Vagina (tissue), 2 donors: ENCODE measurements around the gene SLC8A1. TPM values are rescaled to one million over a fixed set of nuclear protein-coding genes. Genes with fewer than 3 reads are reported as not detected.

Experiments
- DNase-seq, 2 donors: peaks; one replicate each; pipeline ENCODE4 v3.0.0-alpha.2; 2017; ENCODE audit errors: extremely low spot score in 2 of 2
- H3K27ac ChIP-seq: fragments of 200-600 bp; sonication (generic); one replicate; pipeline ENCODE4 v1.5.1; 2019
- H3K27me3 ChIP-seq: fragments of 200-600 bp; sonication (generic); one replicate; pipeline ENCODE4 v1.5.1; 2019
- H3K36me3 ChIP-seq, 2 donors: fragments of 200-600 bp; sonication (generic); one replicate each; pipeline ENCODE4 v1.5.1; 2017 to 2019
- H3K4me1 ChIP-seq: fragments of 200-600 bp; sonication (generic); one replicate; pipeline ENCODE4 v1.5.1; 2019
- H3K4me3 ChIP-seq, 2 donors: fragments of 200-600 bp; sonication (generic); 1 replicate in 1 of 2; 2 replicates in 1 of 2; pipeline ENCODE4 v1.5.1; 2016 to 2019
- H3K9me3 ChIP-seq: fragments of 200-600 bp; sonication (generic); one replicate; pipeline ENCODE4 v1.5.1; 2019
- CTCF ChIP-seq, 3 experiments: fragments of 450-650 bp in 2 of 3; fragments of 200-600 bp in 1 of 3; sonication (generic) in 1 of 3; IDR thresholded peaks; one replicate each; pipeline ENCODE4 v1.5.1; 2017 to 2019; ENCODE audit warnings: antibody characterized with exemption in 3 of 3, mild to moderate bottlenecking in 2 of 3, moderate library complexity in 2 of 3
- POLR2A ChIP-seq, 2 donors: fragments of 450-650 bp; IDR thresholded peaks; one replicate each; pipeline ENCODE4 v1.6.1; 2017; ENCODE audit warnings: antibody characterized with exemption in 2 of 2, mild to moderate bottlenecking in 2 of 2, moderate library complexity in 2 of 2
- POLR2AphosphoS5 ChIP-seq, 2 donors: sonication (generic); formaldehyde crosslinking; IDR thresholded peaks; one replicate each; pipeline ENCODE4 v1.9.0; 2017; ENCODE audit warnings: antibody characterized with exemption in 2 of 2, mild to moderate bottlenecking in 2 of 2, low read depth in 1 of 2; ENCODE audit not compliant: insufficient read depth in 1 of 2
- intact Hi-C: fragments of 100-400 bp; cut with DNase I; formaldehyde crosslinking; loops from one replicate; pipeline ENCODE4 v1.15.1; 2023
- total RNA-seq: library from RNA; depleted of rRNA; stranded (reverse); fragments of >200 nt; gene quantifications from one replicate; pipeline ENCODE4 v1.2.3, GENCODE V29; 2016

SLC8A1 gene
- total RNA-seq, 1 donor from 2014 or later = 40.8 TPM

DNA sequence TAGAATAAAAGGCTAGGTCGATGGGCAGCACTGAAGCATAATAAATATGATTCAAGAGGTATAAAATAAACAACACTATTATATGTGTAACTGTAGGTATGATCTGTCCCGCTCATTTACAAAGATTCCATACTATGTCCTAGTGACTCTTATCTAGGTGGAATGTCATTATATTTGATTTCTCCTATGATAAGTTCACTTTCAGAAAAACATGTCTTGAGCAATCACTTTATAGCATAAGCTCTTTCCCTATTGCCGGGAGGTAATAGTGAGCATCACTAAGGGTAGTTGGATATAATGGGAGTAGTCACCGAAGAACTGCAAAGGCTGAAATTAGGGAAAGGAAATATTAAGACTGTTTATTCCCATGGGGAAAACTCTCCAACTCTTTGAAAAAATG is 342.5 kb downstream of the SLC8A1 start:
- H3K9me3 ChIP-seq = no peaks in the 10 kb centered on the region
- DNase-seq = no peak
- TF ChIP-seq POLR2AphosphoS5 (IDR thresholded peaks at IDR 0.05; ENCODE audit: insufficient read depth in 1 of 2, low read depth in 1 of 2) = no peak
- TF ChIP-seq CTCF (IDR thresholded peaks at IDR 0.05) = no peak
- TF ChIP-seq POLR2A (IDR thresholded peaks at IDR 0.05) = no peak
- H3K27me3 ChIP-seq = no peaks in the 10 kb centered on the region
- H3K36me3 ChIP-seq = no peaks in the 10 kb centered on the region
- peaks cover 11% of the 10 kb centered on the region for H3K4me1 ChIP-seq
- no peak overlapping the region for H3K27ac ChIP-seq
- H3K4me3 ChIP-seq = no peak overlapping the region
- intact Hi-C loops = no loop called here

GRCh38 chr2:40108851-40109250 is 343.0 kb downstream of the SLC8A1 start:
- Histone ChIP-seq H3K9me3 (no peaks in the 10 kb centered on the region), H3K4me3 (no peak overlapping the region), H3K27ac (no peak overlapping the region), H3K4me1 (peaks cover 11% of the 10 kb centered on the region), H3K27me3 (no peaks in the 10 kb centered on the region), H3K36me3 (no peaks in the 10 kb centered on the region)
- intact Hi-C loops = no loop called here
- DNase-seq = no peak
- TF ChIP-seq POLR2AphosphoS5 (IDR thresholded peaks at IDR 0.05; ENCODE audit: insufficient read depth in 1 of 2, low read depth in 1 of 2) (no peak), CTCF (IDR thresholded peaks at IDR 0.05) (no peak), POLR2A (IDR thresholded peaks at IDR 0.05) (no peak)

DNA sequence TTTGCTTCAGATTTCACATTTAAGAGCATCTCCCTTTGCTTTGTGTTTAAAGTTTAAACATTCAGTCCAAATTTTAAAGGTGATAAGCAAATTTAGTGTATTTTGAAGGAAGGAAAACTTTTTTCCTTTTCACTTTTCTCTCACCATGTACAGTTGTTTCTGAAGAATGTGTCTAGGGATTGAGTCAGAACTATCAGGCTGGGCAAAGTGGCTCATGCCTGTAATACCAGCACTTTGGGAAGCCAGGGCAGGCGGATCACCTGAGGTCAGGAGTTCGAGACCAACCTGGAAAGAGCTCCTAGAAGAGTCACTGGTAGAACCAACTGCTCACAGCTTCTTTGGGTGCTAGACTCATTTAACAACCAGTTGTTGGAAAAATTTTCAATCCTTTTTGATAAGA is 345.8 kb downstream of the SLC8A1 start:
- H3K27ac ChIP-seq = no peak overlapping the region
- intact Hi-C loops = no loop called here
- no peaks in the 10 kb centered on the region for H3K27me3 ChIP-seq

GRCh38 chr2:40105593-40105992 is 346.3 kb downstream of the SLC8A1 start:
- Histone ChIP-seq H3K4me1 (no peaks in the 10 kb centered on the region), H3K27me3 (no peaks in the 10 kb centered on the region), H3K27ac (no peak overlapping the region), H3K4me3 (no peak overlapping the region), H3K9me3 (no peaks in the 10 kb centered on the region), H3K36me3 (no peaks in the 10 kb centered on the region)
- TF ChIP-seq POLR2A (IDR thresholded peaks at IDR 0.05) (no peak), CTCF (IDR thresholded peaks at IDR 0.05) (no peak), POLR2AphosphoS5 (IDR thresholded peaks at IDR 0.05; ENCODE audit: insufficient read depth in 1 of 2, low read depth in 1 of 2) (no peak)
- DNase-seq = no peak
- intact Hi-C loops = no loop called here

More for the DNA sequence above, 345.8 kb downstream of the SLC8A1 start:
- Histone ChIP-seq H3K4me1 (no peaks in the 10 kb centered on the region), H3K4me3 (no peak overlapping the region), H3K9me3 (no peaks in the 10 kb centered on the region), H3K36me3 (no peaks in the 10 kb centered on the region)
- no peak for DNase-seq
- TF ChIP-seq POLR2A (IDR thresholded peaks at IDR 0.05) (no peak), POLR2AphosphoS5 (IDR thresholded peaks at IDR 0.05; ENCODE audit: insufficient read depth in 1 of 2, low read depth in 1 of 2) (no peak), CTCF (IDR thresholded peaks at IDR 0.05) (no peak)

- Histone ChIP-seq H3K27ac (no peak overlapping the region), H3K27me3 (no peaks in the 10 kb centered on the region), H3K36me3 (no peaks in the 10 kb centered on the region), H3K9me3 (no peaks in the 10 kb centered on the region), H3K4me3 (no peak overlapping the region), H3K4me1 (no peaks in the 10 kb centered on the region)
- DNase-seq = no peak
- no peak for TF ChIP-seq CTCF (IDR thresholded peaks at IDR 0.05)
- no peak for TF ChIP-seq POLR2A (IDR thresholded peaks at IDR 0.05)
- TF ChIP-seq POLR2AphosphoS5 (IDR thresholded peaks at IDR 0.05; ENCODE audit: insufficient read depth in 1 of 2, low read depth in 1 of 2) = no peak
- intact Hi-C loops = no loop called here
These were observed 348.3 kb downstream of the SLC8A1 start for GRCh38 chr2:40103590-40103989.
